Measurements from ENCODE around the gene SLC27A6.

GRCh38 chr5:128966375-128966774 is 1.1 kb downstream of the SLC27A6 start:
- TF ChIP-seq POLR2A (IDR thresholded peaks at IDR 0.05) = no peak
- TF ChIP-seq CTCF (IDR thresholded peaks at IDR 0.05) = no peak
